Loucy (cell line): ENCODE data around the gene TMEM182.

Experiments
- CTCF ChIP-seq: fragments of 200-600 bp; sonication (generic); conservative IDR thresholded peaks from 2 replicates; pipeline ENCODE4 v1.5.1; 2014; ENCODE audit warnings: mild to moderate bottlenecking, antibody characterized with exemption, low read length
- EZH2phosphoT487 ChIP-seq: fragments of 200-600 bp; IDR thresholded peaks from 2 replicates; pipeline ENCODE4 v1.6.1; 2018; ENCODE audit warnings: antibody characterized with exemption, mild to moderate bottlenecking, moderate library complexity, borderline replicate concordance

- no peak for TF ChIP-seq CTCF
- no peak for TF ChIP-seq EZH2phosphoT487
Observed at GRCh38 chr2:102843764-102844443, 82.1 kb downstream of the TMEM182 start.
